SK-N-MC (cell line): ENCODE data around the gene NEK11.

Experiments
- DNase-seq: peaks from one replicate; pipeline ENCODE4 v3.0.0-alpha.2; 2011; ENCODE audit warnings: low read depth, low spot score
- H3K27ac ChIP-seq: fragments of 200-600 bp; sonication (generic); 2 replicates; pipeline ENCODE4 v1.5.1; 2016; ENCODE audit warnings: mixed run types
- H3K36me3 ChIP-seq: fragments of 200-600 bp; sonication (generic); 2 replicates; pipeline ENCODE4 v1.6.1; 2017; ENCODE audit warnings: antibody characterized with exemption, low read length, mixed read lengths; ENCODE audit not compliant: insufficient read depth
- H3K4me3 ChIP-seq: fragments of 200-600 bp; sonication (generic); 2 replicates; pipeline ENCODE4 v1.5.1; 2016
- H3K9ac ChIP-seq: fragments of 200-600 bp; sonication (generic); 2 replicates; pipeline ENCODE4 v1.8.0; 2017; ENCODE audit warnings: mixed run types, mixed read lengths; ENCODE audit not compliant: insufficient read length
- H3K9me3 ChIP-seq: fragments of 200-600 bp; sonication (generic); 2 replicates; pipeline ENCODE4 v1.6.1; 2017; ENCODE audit warnings: low read depth, mild to moderate bottlenecking, antibody characterized with exemption, low read length, moderate library complexity, mixed read lengths
- EZH2 ChIP-seq: fragments of 200-600 bp; sonication (generic); IDR thresholded peaks from one replicate; pipeline ENCODE4 v1.6.1; 2017; ENCODE audit warnings: antibody characterized with exemption
- FOXP2 ChIP-seq: optimal IDR thresholded peaks from 2 replicates; pipeline ENCODE3; 2011; ENCODE audit warnings: mild to moderate bottlenecking, moderate library complexity; ENCODE audit not compliant: insufficient read depth; ENCODE audit errors: extremely low read length, control extremely low read depth
- POLR2AphosphoS5 ChIP-seq: IDR thresholded peaks from 2 replicates; pipeline ENCODE4 v1.6.1; 2012; ENCODE audit warnings: mild to moderate bottlenecking, low read depth, low read length, borderline replicate concordance

Gene NEK11

DNA sequence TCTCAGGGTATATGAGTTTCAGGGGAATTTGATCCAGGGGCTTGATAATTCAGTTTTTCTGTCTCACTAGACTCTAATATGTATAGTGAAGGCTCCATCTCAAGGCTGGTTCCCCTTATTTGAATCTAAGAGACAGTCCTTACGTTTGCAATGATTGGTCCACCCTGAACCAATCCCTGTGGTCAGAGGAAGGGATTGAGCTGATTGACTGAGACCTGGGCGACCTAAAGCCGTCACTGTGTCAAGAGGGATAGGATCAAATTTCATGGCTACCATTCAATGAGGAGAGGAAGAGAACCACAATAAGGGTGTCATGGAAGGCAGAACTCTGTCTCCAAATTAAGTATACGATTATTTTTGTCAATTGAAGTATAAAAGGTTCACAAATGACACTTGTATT is 371.2 kb downstream of the NEK11 start:
- H3K4me3 ChIP-seq: no peak overlapping the region
- H3K36me3 ChIP-seq: no peaks in the 10 kb centered on the region
- H3K9ac ChIP-seq: no peak overlapping the region
- TF ChIP-seq POLR2AphosphoS5: no peak
- TF ChIP-seq FOXP2: no peak
- TF ChIP-seq EZH2: no peak
- no peak for DNase-seq
- no peak overlapping the region for H3K27ac ChIP-seq
- no peaks in the 10 kb centered on the region for H3K9me3 ChIP-seq
